HL-60/S4 treated with retinoic acid at 250 ng/mL for 4 days and 3 days (cell line): Measurements from ENCODE around the gene PTGES3L.
"Not testable (repeated sequence)": the region's sequence is repeated elsewhere in the genome, so short reads cannot be mapped to it uniquely, and the experiment has no call there.

Experiments
- in situ Hi-C: fragments of 300-500 bp; cut with MboI; formaldehyde crosslinking; loops from 2 replicates; pipeline ENCODE4 v1.7.0; 2022; ENCODE audit warnings: low sequenced_read_pairs

PTGES3L gene

GRCh38 chr17:42989141-42989540 lies 9.3 kb upstream of the PTGES3L start:
- in situ Hi-C loops = no loop called here

- in situ Hi-C loops = no loop called here
These were observed 5.3 kb upstream of the PTGES3L start for GRCh38 chr17:42985225-42985624.

- in situ Hi-C loops = no loop called here
These were observed 2.4 kb upstream of the PTGES3L start for GRCh38 chr17:42982266-42982665.

- in situ Hi-C loops = no loop called here
These were observed 1.0 kb upstream of the PTGES3L start for GRCh38 chr17:42980766-42981397.

GRCh38 chr17:42980274-42980765 lies 440 bp upstream of the PTGES3L start, which contains the start of gene RUNDC1:
Gene RUNDC1 (plus strand): TSS chr17:42980565. CDS start chr17:42980577, 12 bp downstream.
- in situ Hi-C loops = no loop called here

GRCh38 chr17:42975701-42976100 lies 4.2 kb downstream of the PTGES3L start:
- in situ Hi-C loops = not testable (repeated sequence)

GRCh38 chr17:42975265-42975664 lies 4.6 kb downstream of the PTGES3L start:
- in situ Hi-C loops = no loop called here

- in situ Hi-C loops = not testable (repeated sequence)
These were observed 6.6 kb downstream of the PTGES3L start for GRCh38 chr17:42973323-42973722.

- in situ Hi-C loops = no loop called here
These were observed 8.3 kb downstream of the PTGES3L start for GRCh38 chr17:42971589-42971988.

GRCh38 chr17:42969001-42969581 lies 10.8 kb downstream of the PTGES3L start:
- in situ Hi-C loops = no loop called here

- in situ Hi-C loops = no loop called here
These were observed 12.0 kb downstream of the PTGES3L start for GRCh38 chr17:42967925-42968324.

GRCh38 chr17:42964161-42964932 lies 15.5 kb downstream of the PTGES3L start, which contains the start of gene AARSD1:
Gene AARSD1 (minus strand): TSS chr17:42964454. CDS start chr17:42964440, 14 bp downstream.
- in situ Hi-C loops = no loop called here

- in situ Hi-C loops = no loop called here
These were observed 26.2 kb downstream of the PTGES3L start for GRCh38 chr17:42953669-42954068.

- in situ Hi-C loops = no loop called here
These were observed 29.7 kb downstream of the PTGES3L start for GRCh38 chr17:42950044-42950783.

GRCh38 chr17:42946812-42947211 lies 33.1 kb downstream of the PTGES3L start:
- in situ Hi-C loops = loop anchor here (25.0 kb wide), 1 partner anchor 235 kb away; no protein-coding TSS in a partner anchor

GRCh38 chr17:42944211-42944610 lies 35.7 kb downstream of the PTGES3L start:
- in situ Hi-C loops = loop anchor here (25.0 kb wide), 1 partner anchor 232 kb away; no protein-coding TSS in a partner anchor

- in situ Hi-C loops = loop anchor here (25.0 kb wide), 1 partner anchor 226 kb away; no protein-coding TSS in a partner anchor
These were observed 41.9 kb downstream of the PTGES3L start for GRCh38 chr17:42937712-42938596.

- in situ Hi-C loops = loop anchor here (5.0 to 25.0 kb wide), 2 partner anchors 97 to 217 kb away; partner anchors contain the start of gene PSME3
These were observed 50.4 kb downstream of the PTGES3L start for GRCh38 chr17:42929497-42929844.

GRCh38 chr17:42928714-42929496 lies 51.0 kb downstream of the PTGES3L start:
- in situ Hi-C loops = loop anchor here (5.0 to 25.0 kb wide), 2 partner anchors 97 to 217 kb away; partner anchors contain the start of gene PSME3
